ENCODE data around the gene SMURF1.

Gene SMURF1

DNA sequence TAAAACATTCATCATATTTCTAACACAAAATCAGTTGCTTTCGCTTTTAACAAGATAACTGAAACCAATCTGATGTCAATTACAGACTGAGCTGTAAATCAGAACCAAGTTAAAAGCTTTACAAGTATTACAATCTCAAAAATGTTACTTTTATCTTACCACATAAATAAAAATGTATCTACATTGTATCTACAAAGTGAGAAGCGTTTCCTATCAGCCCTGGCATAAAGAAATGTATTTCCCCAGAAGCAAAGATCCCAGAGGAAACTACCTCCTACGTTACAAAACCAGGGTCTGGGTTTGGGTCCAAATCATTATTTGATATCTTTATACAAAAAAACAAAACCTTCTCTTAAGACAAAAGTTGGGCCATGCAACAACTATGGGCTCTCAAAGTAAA is 2.6 kb downstream of the SMURF1 start:
- no peak for DNase-seq

DNA sequence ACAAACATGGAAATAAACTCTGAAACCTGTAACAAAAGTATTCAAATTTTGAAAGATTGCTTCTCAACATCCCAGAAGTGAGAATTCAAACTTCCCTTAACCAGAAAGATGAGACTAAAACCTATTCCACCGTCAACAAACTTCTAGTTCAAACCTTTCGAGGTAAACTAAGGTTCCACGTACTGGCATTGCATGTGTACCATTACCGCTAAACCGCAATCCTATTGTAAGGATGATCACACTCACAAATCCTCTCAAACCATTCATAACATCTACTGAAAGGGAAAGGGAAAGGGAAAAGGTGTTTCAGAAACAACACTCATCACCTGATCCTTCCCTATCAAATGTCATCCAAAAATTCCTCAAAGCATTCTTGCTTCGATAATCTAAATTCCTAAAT is 3.1 kb downstream of the SMURF1 start:
- DNase-seq = no peak

DNA sequence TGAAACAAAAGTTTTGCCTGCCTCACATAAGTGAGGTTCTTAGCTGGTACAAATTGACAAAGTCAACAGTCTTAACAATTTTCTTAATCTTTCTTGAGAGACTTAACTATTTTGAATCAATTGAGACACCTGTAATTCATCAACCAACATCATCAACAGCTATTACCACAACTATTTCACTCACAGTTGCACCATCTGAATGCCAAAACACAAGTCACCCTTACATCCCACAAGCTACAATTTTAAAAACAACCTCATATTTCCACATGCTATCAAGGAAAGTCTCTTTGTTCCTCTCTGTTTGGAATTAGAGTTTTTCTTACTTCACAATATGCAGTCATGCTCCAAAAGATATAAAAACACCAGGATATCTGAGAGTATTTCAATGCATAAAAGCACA is 4.9 kb downstream of the SMURF1 start:
- DNase-seq = no peak

DNA sequence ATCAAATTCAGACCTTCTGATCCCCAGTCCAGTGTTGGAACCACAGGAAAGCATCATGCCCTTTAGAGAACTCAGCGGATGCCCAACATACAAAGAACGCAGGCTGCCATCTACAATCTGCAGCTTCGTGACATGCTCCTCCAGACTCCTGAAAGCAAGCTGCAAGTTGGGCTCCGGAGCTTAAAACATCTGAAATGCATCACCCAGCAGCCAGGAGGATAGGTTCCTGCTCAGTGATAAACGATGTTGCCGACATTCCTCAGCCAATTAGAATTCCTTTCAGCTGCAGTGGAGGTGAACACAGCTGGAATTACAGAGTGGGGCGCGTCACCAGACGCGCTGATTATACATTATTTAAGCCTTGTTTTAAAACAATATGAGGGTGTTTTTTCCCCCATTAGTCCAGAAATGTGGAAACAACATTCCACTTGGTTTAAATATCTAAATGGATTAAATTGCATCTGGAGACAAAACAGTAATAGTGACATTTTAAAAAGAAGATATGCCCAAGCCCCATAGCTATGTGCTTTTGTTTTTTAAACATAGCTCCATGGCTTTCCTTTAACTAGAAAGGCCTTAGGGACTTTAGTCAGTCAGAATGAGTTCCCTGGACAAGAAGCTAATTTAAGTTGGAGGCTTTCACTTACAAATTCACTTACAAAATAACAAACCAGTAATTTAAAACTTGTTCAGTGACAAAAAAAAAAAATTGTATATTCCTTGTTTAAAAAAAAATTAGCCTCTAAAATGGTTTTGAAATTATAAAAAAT is 6.3 kb downstream of the SMURF1 start:
- no peak for DNase-seq

DNA sequence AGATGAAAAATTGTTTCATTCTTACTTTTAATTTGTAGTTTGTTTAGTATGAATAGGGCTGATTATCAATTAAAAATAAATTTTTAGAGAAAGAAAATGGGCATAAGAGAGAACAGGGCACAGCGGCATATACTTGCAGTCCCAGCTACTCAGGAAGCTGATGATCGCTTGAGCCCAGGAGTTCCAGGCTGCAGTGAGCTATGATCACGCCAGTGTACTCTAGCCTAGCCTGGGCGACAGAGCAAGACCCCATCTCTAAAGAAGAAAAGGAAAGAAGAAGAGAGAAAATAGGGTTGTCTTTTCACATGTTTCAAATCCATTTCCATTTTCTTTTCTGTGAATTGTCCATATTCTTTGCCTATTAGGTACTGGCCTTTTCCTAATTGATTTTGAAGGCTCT is 8.0 kb downstream of the SMURF1 start:
- no peak for DNase-seq

DNA sequence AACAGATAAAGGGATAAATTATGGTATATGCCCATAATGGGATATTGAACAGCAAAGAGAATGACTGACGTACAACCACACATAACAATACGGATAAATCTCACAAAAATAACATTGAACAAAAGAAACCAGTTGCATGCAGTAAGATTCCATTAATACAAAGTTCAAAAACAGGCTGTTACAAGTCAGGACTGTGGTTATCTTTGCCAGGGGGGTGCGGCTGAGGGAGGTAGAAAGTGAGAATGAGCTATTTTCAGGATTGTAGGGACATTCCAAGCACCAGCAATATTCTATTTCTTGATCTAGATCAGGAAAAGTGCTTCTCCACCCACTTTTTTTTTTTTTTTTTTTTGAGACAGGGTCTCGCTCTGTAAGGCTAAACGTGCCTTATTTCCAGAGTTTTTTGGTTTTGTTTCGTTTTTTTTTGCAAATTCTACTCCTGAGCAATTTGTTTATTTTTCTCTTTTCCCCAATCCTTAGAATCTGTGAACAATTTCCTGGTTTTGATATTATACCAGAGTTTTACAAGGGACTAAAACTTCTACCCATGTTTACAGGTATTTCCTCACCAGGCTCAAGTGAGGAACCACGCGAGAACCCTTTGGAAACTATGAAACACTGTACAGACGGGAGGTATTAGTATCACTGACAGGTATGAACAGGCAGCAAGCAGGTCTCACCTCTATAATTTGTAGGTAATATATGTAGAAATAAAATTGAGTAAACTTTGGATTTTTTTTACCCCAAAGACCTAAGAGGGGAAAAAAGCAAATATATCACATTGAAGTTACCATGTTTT is 9.9 kb downstream of the SMURF1 start:
- no peak for DNase-seq

DNA sequence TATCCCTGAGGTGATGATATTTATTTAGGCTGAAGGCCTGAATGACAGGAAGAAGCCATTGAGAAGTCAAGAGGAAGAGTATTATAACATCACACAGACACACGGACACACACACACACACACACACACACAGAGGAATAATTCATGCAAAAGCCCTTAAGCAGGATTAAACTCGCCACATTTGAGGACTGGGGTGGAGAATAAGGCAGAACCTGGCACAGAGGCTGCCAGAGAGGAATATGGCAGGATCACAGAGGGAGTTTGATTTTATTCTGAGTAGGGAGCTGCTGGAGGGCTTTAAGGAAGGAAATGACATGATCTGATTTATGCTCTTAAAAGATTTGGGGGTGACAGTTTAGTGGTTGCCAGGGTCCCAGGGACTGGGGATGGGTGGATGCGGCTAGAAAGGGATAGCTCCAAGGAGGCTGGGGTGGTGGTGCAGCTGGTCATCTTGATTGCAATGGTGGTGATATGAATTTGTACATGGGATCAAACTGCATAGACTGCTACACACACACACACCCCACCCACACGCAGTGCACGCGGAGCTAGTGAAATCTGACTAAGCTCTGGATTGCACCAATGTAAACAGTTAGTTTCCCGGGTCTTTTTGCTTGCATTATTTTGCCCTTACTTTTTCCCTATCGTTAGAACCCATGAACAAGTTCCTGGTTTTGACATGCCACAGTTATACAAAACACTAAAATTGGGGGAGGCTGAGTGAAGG is 11.2 kb downstream of the SMURF1 start:
- no peak for DNase-seq

DNA sequence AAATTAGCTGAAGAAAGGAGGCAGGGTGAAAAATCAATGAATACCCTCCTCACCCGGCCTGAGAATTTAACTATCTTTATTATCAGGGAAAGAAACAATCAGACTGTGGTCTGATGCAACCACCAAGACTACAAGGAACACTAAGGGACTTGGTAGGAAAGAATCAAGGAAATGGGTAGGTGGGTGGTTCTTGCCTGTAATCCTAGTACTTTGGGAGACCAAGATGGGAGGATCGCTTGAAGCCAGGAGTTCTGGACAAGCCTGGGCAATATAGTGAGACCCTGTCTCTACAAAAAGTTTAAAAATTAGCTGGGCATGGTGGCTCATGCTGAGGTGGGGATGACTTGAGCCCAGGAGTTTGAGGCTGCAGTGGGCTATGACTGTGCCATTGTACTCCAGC is 12.6 kb downstream of the SMURF1 start:
- no peak for DNase-seq

DNA sequence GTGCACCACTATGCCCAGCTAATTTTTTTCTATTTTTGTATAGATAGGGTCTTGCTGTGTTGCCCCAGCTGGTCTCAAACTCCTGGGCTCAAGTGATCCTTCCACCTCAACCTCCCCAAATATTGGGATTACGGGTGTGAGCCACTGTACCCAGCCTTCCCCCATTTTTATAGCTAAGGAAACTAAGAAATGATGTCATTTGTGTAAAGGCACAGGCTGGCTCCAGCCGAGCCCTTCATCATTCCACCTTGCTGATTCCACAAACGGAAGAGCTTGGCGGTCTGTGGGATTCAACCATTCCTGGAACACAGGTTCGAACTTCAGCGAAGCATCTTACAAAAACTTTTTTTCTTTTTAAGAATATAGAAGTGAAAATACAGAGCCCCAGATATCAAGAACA is 14.4 kb downstream of the SMURF1 start:
- DNase-seq = no peak

DNA sequence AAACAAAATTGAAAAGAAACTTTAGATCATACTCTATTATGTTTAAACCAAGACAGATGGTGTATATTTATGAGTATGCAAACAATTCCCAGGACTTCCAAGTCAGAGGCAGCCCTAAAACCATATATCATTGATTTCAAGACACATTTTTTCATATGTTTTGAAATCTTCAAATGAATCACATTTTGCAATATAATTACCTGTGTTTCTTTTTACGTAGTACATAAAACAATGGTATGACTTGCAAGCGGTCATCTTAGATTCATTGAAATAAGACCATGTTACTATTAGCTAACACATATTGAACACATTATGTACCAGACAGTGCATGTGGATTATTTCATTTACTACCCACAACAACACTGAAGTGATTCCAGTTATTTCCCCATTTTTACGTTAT is 14.9 kb downstream of the SMURF1 start:
- DNase-seq = no peak

DNA sequence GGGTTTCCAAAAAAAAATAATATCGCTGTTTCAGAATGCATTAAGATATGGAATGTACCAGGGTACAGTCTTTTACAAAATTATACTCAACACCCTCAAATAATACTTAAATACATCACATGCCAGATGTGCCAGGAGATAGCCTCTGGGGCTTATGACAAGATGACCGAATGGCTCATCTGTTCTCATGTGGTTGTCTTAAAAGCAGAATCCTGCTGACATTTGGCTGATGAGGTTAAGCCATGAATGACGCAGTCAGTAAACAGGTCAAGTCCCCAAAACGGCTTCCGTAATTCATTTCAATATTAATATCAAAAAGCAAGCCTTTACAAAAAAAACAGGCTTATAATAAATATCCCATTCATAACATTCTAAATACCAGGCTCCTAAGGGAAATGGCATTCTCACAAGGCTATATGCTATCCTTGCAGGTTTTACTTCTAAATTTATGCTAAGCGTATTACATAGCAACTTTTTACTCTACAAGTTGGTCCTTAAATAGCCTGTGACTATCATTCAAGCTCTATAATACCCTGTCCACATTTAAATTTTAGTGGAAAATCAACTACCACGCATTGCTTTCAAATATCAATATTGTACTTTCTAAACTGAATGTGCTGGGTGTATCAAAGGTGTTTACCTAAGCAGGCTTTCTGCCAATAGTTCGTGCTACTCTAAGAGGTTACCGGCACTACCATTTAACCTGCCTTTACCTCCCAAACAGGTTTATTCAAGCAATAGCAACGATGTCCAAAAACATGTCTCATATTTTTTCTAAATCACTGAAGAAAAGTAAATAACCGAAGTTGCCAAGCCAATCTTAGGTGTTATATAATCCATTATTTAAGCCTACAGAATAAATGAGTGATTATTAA is 15.6 kb downstream of the SMURF1 start:
- DNase-seq = no peak

DNA sequence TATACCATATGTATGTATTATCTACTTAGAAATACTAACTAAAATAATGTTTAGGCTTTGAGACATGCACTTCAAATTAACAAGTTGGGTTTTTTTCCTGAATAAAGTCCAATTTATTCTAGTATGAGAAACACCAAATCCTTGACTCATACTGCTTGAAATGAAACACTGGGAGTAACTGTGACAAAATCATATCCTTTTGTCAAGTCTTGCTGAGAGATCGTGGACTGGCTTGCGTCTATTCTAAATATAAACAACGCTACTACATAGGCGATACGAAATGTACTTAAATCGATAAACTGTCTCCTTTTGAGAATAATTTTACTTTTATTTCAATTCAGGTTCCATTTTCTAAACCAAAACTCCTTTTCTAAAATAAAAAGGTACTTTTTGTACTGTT is 16.3 kb downstream of the SMURF1 start:
- DNase-seq = no peak

DNA sequence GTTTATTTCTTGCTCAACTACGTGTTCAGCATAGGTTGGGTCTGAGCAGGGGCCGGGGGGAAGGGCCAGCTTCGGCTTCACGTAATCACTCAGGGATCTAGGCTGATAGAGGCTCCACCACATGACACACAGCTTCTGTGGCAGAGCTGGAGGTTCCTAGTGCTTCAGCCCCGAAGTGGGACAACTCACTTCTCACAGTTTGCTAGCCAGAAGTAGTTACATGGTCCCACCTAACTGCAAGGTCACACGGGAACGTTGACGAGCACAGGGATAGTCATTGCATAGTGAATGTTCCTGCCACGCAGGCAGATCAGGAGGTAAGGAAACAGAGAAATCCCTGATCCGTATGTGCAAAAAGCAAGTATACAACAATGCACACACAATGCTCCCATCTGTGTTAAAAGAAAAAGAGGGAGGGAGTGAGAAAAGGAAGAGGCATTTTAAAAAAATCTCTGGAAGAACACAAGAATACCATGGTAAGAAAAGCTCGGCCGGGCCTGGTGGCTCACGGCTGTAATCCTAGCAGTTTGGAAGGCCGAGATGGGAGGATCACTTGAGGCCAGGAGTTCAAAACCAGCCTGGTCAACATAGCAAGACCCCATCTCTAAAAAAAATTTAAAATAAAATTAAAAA is 16.9 kb downstream of the SMURF1 start:
- DNase-seq = no peak

DNA sequence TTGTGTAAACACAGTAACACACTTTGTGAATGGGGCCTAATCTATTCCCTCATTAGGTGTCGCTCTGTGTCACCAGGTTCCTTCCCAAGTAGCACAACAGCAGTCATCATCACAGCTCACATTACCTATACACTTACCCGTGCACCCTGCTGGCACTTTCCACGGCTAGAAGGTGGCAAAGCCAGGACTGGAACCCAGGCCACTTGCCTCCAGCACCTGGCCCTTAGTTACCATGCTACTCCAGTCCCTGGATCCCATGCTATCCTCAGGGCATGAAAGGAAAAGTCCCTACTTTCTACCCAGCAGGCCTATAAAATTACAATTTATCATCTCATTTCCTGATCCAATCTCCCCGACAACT is 18.4 kb downstream of the SMURF1 start:
- no peak for DNase-seq

DNA sequence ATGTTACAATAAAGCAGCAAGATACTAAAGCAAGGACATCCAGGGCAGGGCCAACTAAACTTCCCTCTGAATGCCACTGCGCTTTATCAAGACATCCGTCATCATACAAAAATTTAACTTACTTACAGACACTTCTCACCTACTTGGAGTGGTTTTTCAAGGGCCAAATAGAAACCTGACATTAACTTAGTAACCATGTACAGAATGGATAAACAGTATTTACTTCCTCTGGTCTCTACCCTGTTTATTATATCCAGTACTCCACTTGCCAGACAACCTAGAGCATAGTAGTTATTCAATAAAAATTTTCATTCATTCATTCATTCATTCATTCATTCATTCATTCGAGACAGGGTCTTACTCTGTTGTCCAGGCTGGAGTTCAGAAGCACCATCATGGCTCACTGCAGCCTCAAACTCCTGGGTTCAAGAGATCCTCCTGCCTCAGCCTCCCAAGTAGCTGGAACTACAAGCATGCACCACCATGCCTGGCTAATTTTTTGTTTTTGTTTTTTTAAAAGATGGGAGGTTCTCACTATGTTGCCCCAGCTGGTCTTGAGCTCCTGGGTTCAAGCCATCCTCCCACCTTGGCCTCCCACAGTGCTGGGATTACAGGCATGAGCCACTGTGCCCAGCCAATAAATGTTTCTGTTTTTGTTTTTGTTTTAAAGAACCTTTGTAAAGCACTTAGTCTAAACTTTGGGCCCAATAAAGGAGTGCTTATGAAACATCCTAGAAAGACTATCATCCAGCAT is 19.0 kb downstream of the SMURF1 start:
- no peak for DNase-seq

DNA sequence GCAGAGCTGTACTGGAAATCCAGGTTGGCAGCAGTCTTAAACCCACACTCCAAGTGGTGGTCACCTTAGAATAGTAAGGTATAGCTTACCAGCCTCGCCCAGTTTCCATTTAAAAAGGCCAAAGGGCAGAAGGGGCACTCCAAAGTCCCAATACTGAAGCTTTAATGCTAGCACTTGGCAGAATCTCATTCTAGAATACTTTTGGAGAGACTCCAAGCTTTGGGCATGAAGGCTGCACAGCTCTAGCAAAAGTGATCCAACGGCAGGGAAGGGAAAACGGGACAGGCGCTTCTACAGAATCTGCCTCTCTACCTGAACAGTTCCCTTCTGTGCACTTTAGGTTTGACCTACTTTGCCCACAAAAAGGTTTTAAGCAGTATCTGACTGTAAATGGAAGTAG is 19.7 kb downstream of the SMURF1 start:
- DNase-seq = no peak

DNA sequence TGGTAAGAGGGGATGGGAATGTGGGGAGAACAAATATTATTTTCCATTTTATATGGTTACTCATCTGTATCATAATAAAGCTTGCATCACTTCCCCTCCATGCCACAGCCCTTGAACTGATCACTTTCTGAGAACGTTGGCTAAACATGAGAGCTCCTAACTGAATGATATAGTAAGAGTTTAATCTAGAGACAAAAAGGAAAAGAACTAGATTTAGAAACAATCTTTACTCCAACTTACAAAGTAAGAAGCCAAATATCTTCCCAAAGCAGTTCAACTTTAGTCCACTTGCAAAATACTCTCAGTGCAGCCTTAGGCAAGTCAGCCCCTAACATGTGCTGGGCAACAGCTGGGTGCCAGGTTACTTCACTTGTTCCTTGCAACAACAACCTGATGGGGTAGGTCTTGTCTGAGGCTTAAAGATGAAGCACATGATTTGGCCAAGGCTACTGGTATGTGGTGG is 20.3 kb downstream of the SMURF1 start:
- DNase-seq = no peak

DNA sequence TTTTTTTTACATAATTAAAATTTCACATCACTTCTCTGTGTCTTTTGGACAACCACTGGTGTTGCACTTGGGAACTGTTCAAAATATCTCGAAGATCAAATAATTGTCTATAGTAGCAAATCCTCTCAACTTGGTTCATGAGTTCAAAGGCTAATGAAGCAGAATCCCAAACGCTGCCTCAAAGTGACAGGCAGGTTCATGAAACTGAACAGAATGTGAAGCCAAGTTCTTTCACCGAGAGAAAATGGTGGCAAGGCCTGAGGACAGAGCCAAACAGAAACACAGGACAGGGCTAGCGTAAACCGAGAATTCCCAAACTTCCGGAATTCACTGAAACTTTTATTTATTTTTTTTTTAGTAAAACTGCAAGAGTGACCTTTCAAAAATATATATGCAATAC is 21.1 kb downstream of the SMURF1 start:
- no peak for DNase-seq

DNA sequence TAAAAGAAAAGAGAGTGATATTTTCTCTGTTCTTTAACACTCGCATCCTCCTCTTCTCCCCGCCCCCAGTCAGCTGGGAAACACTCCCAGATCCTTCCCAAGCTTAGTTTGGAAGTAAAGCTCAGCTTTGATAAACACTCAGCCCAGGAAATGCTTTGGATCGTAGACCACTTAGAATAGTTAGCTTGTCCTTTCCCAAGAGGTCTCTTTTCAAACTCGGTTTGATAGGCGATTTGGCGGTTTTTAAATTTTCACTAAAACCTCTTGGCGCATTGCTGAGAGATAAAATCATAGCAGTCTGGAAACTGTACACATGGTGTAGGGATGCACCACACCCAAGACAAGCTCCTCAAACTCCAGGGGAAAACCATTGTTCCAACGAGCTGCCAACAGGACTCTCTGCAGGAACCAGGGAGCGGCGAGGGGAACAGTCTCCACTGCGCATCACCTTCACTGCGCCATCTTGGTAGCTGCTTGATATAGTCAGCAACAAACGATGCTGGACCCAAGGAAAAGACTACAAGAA is 22.3 kb downstream of the SMURF1 start:
- no peak for DNase-seq

DNA sequence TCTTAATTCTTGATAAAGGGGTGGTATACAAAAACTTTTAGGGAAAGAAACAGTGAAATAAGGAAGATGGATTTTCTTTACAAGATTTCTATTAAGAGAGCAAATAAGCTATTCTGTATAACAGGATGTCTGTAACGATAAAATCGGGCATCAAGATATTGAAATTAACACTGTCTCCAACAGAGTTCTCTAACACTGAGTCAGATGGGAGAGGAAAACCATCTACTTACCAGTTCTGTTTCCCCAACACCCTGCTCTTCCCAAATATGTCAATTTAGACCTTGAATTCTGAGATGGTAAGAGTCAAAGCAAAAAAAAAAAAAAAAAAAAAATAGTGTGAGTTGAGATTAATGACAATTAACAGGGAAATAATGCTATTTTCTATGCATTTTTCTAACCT is 23.0 kb downstream of the SMURF1 start:
- DNase-seq = no peak

DNA sequence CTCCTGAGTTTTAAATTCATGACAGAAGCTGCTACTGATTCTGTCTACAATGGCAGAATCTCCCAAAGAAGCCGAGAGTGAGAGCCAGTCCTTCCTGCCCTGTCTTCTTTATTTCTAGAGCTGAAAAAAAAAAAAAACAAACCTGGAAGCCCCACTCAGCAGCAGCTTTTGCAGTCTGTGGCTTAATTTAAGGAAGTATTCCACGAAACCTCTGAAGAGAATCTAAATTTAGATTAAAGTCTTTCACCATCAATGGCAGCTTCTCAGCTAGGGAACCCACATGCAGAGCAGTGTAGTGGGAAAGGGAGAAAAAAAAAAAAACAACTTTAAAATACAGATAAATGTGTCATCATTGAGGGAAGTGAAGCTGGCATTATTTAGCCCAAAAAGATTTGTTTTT is 23.4 kb downstream of the SMURF1 start:
- DNase-seq = no peak
